Fibroblast of upper back skin (primary cell): ENCODE results near the gene TCP10L.
"Not testable (repeated sequence)": the region's sequence is repeated elsewhere in the genome, so short reads cannot be mapped to it uniquely, and the experiment has no call there.

Source experiments
- DNase-seq: peaks from one replicate; pipeline ENCODE4 v3.0.0-alpha.2; 2013

Gene TCP10L

DNA sequence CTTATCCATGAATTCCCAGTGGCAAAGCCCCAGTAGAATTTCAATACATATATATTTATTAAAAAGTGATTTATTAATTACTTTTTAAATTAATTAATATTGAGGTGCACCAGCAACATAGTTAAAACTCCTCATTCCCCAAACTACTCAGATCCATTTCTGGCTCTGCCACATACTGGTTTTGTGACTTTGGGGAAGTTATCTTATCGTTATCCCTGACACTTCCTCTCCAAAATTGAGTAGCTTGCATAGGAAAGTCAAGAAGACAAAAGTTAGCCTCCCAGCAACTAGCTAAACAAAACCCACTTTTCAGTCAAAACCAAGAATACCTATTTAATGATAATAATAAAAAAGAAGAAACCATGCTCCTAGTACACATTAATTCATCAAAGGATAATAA lies 35.9 kb downstream of the TCP10L start:
- DNase-seq, result no peak

DNA sequence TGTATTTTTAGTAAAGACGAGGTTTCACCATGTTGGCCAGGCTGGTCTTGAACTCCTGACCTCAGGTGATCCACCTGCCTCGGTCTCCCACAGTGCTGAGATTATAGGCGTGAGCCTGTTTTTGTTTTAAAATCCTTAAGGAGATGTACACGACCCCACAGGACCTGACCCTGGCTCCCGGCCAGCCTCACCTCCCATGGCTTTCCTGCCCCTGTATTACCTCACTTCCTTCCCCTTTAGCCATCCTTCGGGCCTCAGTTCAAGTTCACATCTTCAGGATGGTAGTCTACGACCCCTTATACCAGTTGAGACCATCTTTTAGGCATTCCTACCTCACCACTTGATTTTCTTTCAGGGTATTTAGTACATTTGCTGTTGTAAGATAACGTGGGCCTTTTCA lies 36.3 kb downstream of the TCP10L start:
- no peak for DNase-seq

DNA sequence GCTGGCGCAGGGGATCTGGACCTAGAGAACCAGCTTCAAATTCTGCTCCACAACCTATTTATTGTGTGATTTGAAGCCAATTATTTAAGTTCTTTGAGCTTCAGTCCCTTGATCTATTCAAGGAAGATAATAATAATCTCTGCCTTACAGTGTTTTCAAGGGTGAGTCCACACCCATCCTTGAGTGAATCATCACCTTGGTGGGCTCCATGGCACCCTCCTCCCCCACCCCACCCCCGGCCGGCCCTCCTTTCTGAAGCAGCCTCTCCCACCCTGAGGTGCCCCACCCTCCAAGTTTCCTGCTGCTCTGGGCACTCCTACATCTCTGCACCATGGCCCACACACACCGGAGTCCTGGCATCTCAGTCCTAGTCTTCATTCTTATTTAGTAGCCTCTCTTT lies 38.3 kb downstream of the TCP10L start:
- no peak for DNase-seq

DNA sequence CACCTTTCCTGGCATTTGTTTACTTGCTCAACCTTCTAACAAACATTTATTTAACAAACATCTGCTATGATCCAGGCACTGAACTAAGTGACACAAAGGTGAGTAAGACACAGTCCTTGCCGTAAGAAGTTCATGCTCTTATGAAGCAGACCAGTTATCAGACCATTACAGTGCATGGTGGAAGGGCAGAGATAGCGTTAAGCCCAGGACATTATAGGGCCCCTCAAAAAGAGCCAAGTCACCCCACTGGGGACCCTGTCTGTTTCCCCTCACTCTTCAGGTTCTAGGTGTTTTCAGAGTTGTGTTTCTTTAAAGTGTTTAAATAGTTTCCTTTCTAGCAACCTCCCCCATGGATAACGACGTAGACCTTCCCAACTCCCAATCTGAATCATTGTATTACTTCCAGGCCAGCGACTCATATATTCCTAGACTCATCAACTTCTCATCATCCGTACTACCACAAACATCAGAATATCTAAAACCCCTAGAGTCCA lies 39.3 kb downstream of the TCP10L start:
- DNase-seq, result peak; percentile 58

DNA sequence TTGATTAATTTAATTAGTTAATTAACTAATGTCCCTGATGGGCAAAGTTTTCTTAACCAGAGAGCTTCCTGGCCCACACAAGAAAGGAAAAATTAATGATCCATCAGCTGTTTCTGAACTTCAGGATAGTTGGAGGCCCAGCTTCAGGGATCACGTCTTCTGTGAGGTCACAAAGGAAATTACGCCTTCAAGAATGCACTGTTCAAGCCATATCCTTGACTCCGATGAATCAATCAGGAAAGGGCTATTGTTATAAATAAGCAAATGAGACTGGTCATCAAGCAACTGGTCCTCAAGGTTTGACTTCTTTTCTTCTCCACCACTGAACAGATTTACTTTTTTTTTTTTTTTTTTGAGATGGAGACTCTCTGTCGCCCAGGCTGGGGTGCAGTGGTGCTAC lies 40.6 kb downstream of the TCP10L start:
- DNase-seq, result no peak

DNA sequence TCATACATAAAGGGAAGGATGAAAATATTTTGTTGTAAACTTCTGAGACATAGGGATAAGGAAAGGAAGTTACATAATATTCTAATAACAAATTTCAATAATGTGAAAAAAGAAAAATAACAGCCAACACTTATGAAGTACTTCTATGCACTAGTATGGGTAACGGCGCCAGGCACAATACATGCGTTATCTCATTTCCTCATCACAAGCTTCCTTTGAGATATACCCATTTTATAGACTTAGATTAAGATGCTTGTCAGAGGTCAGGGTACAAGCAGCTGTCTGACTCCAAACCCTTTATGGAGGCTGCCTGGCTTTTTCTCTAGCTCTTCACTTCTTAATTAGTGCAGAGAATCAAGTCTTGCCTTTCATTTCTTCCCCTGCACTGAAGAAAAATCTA lies 41.3 kb downstream of the TCP10L start:
- DNase-seq, result no peak

DNA sequence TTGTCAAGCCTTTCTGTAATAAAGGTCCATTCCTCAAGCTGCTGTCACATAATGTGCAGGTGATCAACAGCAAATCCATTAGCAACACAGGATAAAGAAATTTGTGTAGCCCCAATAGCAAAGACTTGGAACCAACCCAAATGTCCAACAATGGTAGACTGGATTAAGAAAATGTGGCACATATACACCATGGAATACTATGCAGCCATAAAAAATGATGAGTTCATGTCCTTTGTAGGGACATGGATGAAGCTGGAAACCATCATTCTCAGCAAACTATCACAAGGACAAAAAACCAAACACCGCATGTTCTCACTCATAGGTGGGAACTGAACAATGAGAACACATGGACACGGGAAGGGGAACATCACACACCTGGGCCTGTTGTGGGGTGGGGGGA lies 42.3 kb downstream of the TCP10L start:
- not testable (repeated sequence) for DNase-seq

DNA sequence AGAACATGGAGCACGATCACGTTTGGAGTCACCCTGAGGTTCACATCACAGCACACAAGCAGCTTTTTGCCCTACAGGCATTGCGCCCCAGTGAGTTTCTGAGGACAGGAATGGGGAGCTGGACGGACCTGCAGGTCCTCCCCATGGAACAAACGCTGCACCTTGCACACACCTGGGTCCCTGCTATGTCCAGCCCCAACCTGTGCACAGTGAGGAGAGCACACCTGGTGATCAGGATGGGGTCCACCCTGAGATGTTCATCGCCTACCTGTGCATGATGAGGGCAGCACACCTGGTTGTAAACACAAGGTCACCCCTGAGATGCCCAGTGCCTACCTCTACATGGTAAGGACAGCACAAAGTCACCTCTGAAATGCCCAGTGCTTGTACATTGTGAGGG lies 45.9 kb downstream of the TCP10L start:
- DNase-seq, result no peak

DNA sequence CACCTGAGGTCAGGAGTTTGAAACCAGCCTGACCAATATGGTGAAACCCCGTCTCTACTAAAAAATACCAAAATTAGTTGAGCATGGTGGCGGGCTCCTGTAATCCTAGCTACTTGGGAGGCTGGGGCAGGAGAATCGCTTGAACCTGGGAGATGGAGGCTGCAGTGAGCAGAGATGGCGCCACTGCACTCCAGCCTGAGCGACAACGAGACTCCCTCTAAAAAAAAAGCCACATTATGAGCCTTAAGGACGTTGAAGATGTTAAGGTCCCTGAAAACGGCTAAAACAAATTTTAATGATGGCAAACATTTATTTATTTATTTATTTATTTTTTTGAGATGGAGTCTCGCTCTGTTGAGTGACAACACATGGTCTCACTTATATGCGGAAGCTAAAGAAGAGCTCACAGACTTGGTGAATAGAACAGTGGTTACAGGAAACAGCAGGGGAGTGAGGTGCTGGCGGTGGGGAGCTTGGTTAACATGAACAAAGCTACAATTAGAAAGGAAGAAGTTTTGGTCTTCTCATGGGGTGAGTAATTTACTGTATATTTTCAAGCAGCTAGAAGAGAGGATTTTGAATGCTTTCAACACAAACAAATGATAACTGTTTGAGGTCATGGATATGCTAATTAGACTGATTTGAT lies 47.1 kb downstream of the TCP10L start:
- no peak for DNase-seq

DNA sequence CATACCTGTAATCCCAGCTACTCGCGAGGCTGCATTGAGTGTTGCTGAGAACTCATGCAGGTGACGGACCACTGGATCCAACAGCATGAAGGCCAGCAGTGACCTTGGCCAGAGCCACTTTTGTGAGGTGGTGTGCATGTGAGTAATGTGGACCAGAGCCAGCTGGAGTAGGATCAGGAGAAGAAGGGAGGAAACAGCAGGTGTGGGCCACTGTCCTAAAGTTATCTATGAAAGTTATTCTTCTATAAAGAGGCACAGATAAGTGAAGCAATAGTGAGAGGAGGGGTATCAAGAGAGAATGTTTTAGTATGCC lies 47.8 kb downstream of the TCP10L start:
- no peak for DNase-seq

DNA sequence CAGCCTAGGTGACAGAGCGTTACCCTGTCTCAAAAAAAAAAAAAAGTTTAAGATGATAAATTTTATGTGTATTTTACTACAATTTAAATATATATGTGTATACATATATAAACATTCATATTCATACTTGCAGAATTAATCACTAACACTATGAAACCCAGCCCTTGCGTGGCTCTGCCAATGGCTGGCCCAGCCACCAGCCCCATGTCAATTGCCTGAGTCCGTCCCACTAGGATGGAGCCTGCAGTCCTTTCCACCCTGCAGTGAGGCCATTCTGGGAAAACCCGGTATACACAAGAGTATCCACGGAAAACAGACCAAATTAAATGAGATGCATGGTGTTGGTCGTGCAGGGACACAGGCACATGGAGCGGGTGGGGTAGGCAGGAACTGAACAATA lies 49.7 kb downstream of the TCP10L start:
- no peak for DNase-seq

DNA sequence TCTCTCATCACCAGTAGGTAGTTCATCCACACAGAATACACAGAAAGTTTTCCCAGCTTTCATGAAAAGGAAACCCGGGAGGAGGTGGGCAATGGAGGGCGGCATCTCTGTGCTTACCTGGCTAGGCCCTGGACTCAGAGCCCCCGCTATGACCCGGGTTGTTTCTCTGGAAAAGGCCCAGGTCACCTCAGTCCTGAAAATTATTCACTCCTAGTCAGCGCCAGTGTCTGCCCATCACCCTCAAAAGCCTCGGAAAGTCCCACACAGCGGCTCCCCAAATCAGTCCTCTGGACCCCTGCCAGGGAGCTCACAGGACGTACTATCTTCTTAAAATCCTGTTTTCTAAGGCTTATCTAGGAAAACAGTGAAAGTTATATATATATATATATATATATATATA lies 51.2 kb downstream of the TCP10L start:
- DNase-seq, result no peak

DNA sequence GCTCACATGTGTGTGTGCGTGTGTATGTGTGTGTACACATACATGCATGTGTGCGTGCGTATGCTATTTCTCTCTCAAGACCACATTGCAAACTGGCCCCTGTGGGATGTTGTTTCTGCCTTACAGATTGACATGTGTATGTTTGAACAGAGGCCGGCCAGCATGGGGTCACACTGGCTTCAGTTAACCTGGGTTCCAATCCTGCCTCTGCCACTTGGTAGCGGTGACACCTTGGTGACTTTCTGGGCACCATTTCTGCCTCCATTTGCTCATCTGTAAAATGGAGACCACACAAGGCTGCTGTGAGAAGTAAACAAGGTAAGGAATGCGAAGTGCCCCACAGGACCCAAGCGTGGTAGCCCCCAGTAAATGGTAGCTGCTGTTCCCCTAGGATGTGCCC lies 51.7 kb downstream of the TCP10L start:
- no peak for DNase-seq

DNA sequence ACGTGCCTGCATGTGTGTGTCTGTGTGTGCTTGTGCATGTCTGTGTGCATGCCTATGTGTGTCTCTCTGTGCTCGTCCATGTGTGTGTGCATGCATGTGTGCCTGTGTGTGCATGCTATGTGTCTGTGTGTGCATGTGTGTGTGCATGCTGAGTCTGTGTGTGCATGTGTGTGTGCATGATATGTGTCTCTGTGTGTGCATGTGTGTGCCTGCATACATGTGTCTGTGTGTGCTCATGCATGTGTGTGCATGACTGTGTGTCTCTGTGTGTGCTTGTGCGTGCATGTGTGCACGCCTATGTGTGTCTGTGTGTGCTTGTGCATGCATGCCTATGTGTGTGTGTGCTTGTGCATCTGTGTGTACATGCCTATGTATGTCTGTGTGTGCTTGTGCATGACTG lies 52.3 kb downstream of the TCP10L start:
- DNase-seq, result no peak

DNA sequence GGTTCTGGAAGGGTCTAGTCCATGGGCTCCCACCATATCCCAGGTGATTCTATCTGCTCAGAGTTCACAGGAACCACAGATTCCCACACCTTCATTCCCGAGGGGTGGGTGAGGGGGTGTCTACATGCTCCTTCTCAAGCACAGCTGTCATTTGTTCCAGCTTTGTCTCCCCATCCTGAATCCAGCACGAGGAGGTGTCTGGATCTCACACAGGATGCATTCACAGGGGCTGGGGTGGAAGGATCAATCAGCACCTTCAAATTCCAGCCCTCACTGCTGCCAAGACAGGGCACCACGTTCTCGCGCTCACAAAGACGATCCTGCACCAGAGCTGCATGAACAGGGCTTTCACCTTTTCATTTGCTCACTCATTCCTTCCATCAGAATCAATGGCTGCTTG lies 52.7 kb downstream of the TCP10L start:
- no peak for DNase-seq

DNA sequence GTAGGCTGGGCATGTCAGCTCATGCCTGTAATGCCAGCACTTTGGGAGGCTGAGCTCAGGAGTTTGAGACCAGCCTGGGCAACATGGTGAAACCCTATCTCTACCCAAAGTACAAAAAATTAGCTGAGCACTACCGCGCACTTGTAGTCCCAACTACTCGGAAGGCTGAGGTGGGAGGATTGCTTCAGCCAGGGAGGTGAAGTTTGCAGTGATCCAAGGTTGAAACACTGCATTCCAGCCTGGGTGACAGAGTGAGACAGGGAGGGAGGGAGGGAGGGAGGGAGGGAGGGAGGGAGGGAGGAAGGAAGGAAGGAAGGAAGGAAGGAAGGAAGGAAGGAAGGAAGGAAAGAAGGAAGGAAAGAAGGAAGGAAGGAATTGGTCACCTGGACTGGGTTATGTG lies 53.8 kb downstream of the TCP10L start:
- DNase-seq, result not testable (repeated sequence)

DNA sequence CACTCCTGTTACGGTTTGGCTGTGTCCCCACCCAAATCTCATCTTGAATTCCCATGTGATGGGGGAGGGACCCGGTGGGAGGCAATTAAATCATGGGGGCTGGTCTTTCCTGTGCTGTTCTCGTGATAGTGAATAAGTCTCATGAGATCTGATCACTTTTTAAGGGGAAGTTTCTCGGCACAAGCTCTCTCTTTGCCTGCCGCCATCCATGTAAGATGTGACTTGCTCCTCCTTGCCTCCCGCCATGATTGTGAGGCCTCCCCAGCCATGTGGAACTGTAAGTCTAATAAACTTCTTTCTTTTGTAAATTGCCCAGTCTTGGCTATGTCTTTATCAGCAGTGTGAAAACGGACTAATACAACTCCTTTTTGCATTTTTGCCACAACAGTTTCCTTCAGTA lies 54.5 kb downstream of the TCP10L start:
- DNase-seq, result not testable (repeated sequence)

DNA sequence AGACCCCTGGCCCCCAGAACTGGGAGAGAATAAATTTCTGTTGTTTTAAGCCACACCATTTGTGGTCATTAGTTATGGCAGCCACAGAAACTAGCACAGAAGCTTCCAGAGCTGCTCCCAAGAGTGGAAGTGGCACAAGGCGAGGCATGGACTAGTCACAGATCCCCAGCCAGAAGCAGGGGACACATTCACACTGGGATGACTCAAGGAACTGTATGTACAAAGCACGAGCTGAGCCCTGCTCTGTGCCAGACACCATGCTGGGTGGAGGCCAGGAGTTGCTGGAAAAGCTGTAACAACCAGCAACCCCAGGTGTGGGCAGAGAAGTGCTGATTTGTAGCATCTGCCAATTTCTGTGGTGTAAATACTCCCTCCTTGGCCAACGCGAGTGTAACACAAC lies 55.6 kb downstream of the TCP10L start:
- DNase-seq, result no peak

DNA sequence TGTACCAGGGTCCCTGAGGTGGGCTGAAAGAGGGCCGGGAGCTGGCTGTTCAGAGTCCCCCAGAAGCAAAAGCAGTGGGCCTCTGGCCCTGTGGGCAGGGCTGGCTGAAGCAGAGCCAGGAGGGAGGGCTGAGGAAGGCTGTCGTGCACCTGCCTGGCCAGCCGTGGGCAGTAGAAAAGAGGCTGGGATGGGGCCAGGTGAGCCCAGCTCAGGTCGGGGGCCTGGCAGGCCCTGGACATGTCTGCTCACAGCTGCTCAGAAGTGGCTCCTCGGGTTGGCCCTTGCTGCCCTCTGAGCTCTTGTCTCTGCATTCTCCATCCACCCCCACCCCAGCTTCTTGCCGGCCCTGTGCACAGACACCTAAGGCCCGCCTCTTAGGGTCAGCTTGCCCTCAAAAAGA lies 60.0 kb downstream of the TCP10L start:
- no peak for DNase-seq

DNA sequence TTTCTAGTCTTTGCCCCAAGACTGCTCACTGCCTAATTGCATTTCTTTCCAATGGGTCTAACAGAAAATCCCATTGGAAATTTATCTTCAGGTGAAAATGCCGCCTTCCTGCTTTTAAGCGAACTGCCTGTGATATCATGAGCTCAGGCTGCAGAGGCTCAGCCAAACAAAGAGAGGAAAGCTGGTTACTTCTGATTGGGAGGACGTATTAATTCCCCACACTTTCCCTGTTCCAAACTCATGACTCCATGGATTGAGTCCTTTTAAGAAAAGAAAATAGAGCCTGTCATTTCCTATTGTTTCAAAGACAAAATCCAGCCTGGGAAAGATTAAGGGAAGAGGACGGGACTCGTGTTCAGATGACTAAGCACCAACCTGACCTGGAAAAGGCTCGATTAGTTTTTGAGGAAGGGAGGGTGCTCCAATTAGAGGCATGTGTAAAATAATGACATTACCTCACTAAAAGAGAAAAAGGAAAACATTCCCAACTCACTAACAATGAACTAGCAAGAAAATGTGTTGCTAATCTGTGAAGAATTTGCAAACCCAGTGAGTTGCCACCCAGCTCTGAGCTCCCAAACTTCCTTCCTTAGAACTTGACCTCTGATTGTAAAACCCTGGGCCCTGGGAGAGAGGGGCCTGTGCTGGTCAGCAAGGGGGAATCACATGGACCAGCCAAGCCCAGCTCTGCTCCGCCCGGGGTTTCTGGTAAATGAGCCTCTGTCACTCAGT lies 61.2 kb downstream of the TCP10L start:
- DNase-seq, result peak; percentile 46
